Gastrocnemius medialis (tissue), 4 donors: ENCODE results near the gene MAD2L2. TPM values are rescaled to one million over a fixed set of nuclear protein-coding genes. Genes with fewer than 3 reads are reported as not detected.
"Not testable (repeated sequence)": the region's sequence is repeated elsewhere in the genome, so short reads cannot be mapped to it uniquely, and the experiment has no call there.

Experiments
- ATAC-seq, 2 donors: fragments of 150-250 bp; one replicate each; pipeline ENCODE4 v1.9.1; 2016
- DNase-seq, 2 donors: peaks; one replicate each; pipeline ENCODE4 v3.0.0-alpha.2; 2019
- H3K27ac ChIP-seq, 4 donors: fragments of 200-600 bp; sonication (generic); 1 replicate in 1 of 4; 2 replicates in 3 of 4; pipeline ENCODE4 v1.5.1; 2016 to 2018; ENCODE audit warnings: mild to moderate bottlenecking in 2 of 4, moderate library complexity in 1 of 4
- H3K27me3 ChIP-seq, 3 donors: fragments of 200-600 bp; sonication (generic) in 2 of 3; 1 replicate in 1 of 3; 2 replicates in 2 of 3; pipeline versions ENCODE4 v1.5.1 to v1.6.0; 2016 to 2019; ENCODE audit warnings: mild to moderate bottlenecking in 1 of 3, moderate library complexity in 1 of 3
- H3K36me3 ChIP-seq, 2 donors: fragments of 200-600 bp; sonication (generic) in 1 of 2; one replicate each; pipeline ENCODE4 v1.5.1; 2017 to 2018
- H3K4me1 ChIP-seq, 2 donors: fragments of 200-600 bp; sonication (generic) in 1 of 2; one replicate each; pipeline ENCODE4 v1.5.1; 2016 to 2017; ENCODE audit warnings: mild to moderate bottlenecking in 2 of 2
- H3K4me3 ChIP-seq, 4 donors: fragments of 200-600 bp; sonication (generic) in 3 of 4; 1 replicate in 1 of 4; 2 replicates in 3 of 4; pipeline ENCODE4 v1.5.1; 2016 to 2019; ENCODE audit warnings: mild to moderate bottlenecking in 2 of 4
- H3K9me3 ChIP-seq, 3 donors: fragments of 200-600 bp; sonication (generic) in 2 of 3; 1 replicate in 1 of 3; 2 replicates in 2 of 3; pipeline ENCODE4 v1.5.1; 2016 to 2019
- POLR2A ChIP-seq, 2 donors: fragments of 450-650 bp; IDR thresholded peaks; one replicate each; pipeline ENCODE4 v1.6.1; 2017; ENCODE audit warnings: antibody characterized with exemption in 2 of 2, mild to moderate bottlenecking in 2 of 2, moderate library complexity in 2 of 2
- in situ Hi-C, 4 donors: fragments of 200-750 bp; cut with MboI; loops; one replicate each; pipeline versions ENCODE4 v1.15.0 to v1.8.0; 2017; ENCODE audit warnings: low sequenced_read_pairs in 4 of 4
- intact Hi-C: fragments of 100-400 bp; cut with DNase I; formaldehyde crosslinking; loops from one replicate; pipeline ENCODE4 v1.15.1; 2023; ENCODE audit warnings: low total_unique reads
- total RNA-seq, 4 donors: library from RNA; depleted of rRNA; stranded (reverse); fragments of >200 nt; gene quantifications; one replicate each; pipeline versions ENCODE4 v1.1.0 to v1.2.3, GENCODE V29; 2016
- TF ChIP-seq, protein P1 (sequence below), 5 experiments: fragments of 450-650 bp in 3 of 5; fragments of 200-600 bp in 2 of 5; sonication (generic) in 2 of 5; IDR thresholded peaks in 4 of 5; conservative IDR thresholded peaks in 1 of 5; 1 replicate in 4 of 5; 2 replicates in 1 of 5; pipeline ENCODE4 v1.5.1; 2016 to 2019; ENCODE audit warnings: antibody characterized with exemption in 5 of 5, mild to moderate bottlenecking in 3 of 5, moderate library complexity in 3 of 5

MAD2L2 gene
- total RNA-seq, 4 donors from 2014 or later = 41.2 to 57.4 (median 46.9) TPM

DNA sequence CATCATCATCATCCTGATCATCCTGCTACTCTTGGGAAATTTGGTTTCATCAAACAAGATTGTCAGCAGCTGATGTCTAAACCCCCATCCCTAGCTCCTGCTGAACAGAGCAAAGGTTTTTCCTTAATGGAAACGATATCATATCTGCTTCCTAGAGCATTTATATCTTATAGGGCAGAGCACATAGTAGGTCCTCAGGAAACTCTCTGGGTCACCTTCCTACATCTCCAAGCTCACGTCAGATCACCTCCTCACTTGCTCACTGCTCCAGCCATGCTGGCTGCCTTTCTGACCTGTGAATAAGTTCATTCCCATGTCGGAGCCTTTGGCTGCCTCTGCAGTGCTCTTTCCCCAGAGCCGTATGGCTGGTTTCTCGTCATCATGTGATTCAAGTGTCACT is 37.2 kb downstream of the MAD2L2 start:
- Histone ChIP-seq H3K27ac (no peak overlapping the region), H3K36me3 (no peaks in the 10 kb centered on the region), H3K4me1 (peaks cover 7 to 10% of the 10 kb centered on the region in 2 donors), H3K9me3 (no peaks in the 10 kb centered on the region), H3K4me3 (no peak overlapping the region), H3K27me3 (peaks cover 0 to 7% (median 3%) of the 10 kb centered on the region in 3 donors)
- DNase-seq (no peak), ATAC-seq (no peak)
- no peak for TF ChIP-seq POLR2A (IDR thresholded peaks at IDR 0.05)
- TF ChIP-seq, protein P1, sequence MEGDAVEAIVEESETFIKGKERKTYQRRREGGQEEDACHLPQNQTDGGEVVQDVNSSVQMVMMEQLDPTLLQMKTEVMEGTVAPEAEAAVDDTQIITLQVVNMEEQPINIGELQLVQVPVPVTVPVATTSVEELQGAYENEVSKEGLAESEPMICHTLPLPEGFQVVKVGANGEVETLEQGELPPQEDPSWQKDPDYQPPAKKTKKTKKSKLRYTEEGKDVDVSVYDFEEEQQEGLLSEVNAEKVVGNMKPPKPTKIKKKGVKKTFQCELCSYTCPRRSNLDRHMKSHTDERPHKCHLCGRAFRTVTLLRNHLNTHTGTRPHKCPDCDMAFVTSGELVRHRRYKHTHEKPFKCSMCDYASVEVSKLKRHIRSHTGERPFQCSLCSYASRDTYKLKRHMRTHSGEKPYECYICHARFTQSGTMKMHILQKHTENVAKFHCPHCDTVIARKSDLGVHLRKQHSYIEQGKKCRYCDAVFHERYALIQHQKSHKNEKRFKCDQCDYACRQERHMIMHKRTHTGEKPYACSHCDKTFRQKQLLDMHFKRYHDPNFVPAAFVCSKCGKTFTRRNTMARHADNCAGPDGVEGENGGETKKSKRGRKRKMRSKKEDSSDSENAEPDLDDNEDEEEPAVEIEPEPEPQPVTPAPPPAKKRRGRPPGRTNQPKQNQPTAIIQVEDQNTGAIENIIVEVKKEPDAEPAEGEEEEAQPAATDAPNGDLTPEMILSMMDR (IDR thresholded peaks at IDR 0.05 in 4 of 5, conservative IDR thresholded peaks at IDR 0.05 in 1 of 5) = no peak
- intact Hi-C loops = loop anchor here (2.0 to 5.0 kb wide), 3 partner anchors 165 to 403 kb away; partner anchors contain the start of gene DISP3
- in situ Hi-C loops = loop anchor here (5.0 to 25.0 kb wide), 7 partner anchors 306 to 609 kb away; partner anchors contain the start of gene MASP2 (in 1 of the 4)

DNA sequence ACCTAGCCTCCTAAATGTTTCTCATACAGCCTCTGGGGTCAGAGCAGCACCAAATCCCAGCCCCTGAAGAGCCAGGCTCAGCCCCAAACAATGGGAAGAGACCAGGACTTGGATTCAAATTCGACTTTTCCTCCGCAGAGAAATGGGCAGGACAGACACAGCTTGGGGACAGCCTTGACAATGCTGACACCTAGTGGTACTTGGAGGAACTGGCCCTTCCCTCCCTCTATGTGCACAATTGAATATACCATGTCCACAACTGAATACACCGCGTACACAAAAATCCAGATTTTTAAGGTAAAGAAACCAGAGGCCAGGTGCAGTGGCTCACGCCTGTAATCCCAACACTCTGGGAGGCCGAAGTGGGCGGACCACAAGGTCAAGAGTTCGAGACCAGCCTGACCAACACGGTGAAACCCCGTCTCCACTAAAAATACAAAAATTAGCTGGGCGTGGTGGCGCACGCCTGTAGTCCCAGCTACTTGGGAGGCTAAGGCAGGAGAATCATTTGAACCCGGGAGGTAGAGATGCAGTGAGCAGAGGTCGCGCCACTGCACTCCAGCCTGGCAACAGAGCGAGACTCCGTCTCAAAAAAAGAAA is 38.4 kb downstream of the MAD2L2 start:
- TF ChIP-seq, protein P1 (IDR thresholded peaks at IDR 0.05 in 4 of 5, conservative IDR thresholded peaks at IDR 0.05 in 1 of 5) = peak; percentile 90 to 97 (median 94)
- ATAC-seq = peak; percentile 83 to 86
- not testable (repeated sequence) for H3K36me3 ChIP-seq, H3K4me3 ChIP-seq, H3K9me3 ChIP-seq, H3K4me1 ChIP-seq, H3K27ac ChIP-seq, H3K27me3 ChIP-seq
- peak; percentile 23 to 53 for DNase-seq
- intact Hi-C loops = loop anchor here (1.0 to 5.0 kb wide), 4 partner anchors 164 to 605 kb away; partner anchors contain the start of gene DISP3
- in situ Hi-C loops = loop anchor here (5.0 to 25.0 kb wide), 7 partner anchors 305 to 608 kb away; partner anchors contain the start of gene MASP2 (in 1 of the 4)

DNA sequence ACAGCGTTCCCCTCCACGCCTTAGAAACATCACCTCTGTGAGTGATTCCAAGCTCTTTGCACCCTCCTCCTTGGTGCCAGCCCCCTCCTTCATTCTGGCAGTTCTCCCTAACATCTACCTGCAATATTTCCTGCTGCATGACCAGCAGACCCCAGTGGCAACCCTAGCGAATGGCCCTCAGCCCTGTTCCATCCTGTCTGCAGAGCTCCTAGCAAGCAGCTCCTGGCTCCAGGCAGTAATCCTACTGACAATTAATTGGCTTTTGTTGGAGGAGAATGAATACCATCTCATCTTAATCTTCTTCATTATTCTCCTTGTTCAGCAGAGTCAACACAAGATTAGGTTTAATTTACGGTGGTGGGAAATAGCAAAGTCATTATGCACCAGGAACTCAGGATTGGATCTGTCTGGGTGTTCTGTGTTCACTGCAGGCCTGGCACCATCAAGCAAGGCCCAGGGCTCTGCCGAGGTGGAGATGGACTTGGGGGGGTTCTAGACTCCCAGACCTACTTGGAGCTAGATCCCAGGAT is 39.1 kb downstream of the MAD2L2 start:
- H3K9me3 ChIP-seq = no peaks in the 10 kb centered on the region
- no peak for TF ChIP-seq POLR2A (IDR thresholded peaks at IDR 0.05)
- TF ChIP-seq, protein P1 (IDR thresholded peaks at IDR 0.05 in 4 of 5, conservative IDR thresholded peaks at IDR 0.05 in 1 of 5) = no peak
- no peak overlapping the region for H3K4me3 ChIP-seq
- H3K27me3 ChIP-seq = no peaks in the 10 kb centered on the region
- DNase-seq (no peak), ATAC-seq (no peak)
- in situ Hi-C loops = loop anchor here (5.0 to 25.0 kb wide), 7 partner anchors 305 to 607 kb away; partner anchors contain the start of gene MASP2 (in 1 of the 4)
- no peaks in the 10 kb centered on the region for H3K36me3 ChIP-seq
- H3K27ac ChIP-seq = no peak overlapping the region
- intact Hi-C loops = loop anchor here (1.0 to 5.0 kb wide), 4 partner anchors 163 to 605 kb away; partner anchors contain the start of gene DISP3
- no peaks in the 10 kb centered on the region for H3K4me1 ChIP-seq

DNA sequence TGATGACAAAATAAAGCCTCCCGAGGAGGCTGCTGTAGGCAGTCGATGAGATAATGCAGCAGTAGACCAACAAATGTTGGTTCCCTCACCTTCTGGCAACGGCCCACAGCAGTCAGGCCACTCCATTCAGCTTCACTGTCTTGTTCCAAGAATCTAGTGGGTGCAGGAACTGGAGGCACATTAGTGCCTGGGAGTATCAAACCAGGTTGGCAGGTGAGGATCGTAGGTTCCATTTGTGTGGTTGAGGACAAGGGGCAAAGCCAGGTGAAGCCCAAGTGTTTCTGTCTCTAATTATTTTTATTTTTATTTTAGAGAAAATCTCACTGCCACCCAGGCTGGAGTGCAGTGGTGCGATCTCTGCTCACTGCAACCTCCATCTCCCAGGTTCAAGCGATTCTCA is 40.0 kb downstream of the MAD2L2 start:
- TF ChIP-seq POLR2A (IDR thresholded peaks at IDR 0.05) = no peak
- TF ChIP-seq, protein P1 (IDR thresholded peaks at IDR 0.05 in 4 of 5, conservative IDR thresholded peaks at IDR 0.05 in 1 of 5) = no peak
- H3K4me3 ChIP-seq = no peak overlapping the region
- no peak for ATAC-seq
- H3K27me3 ChIP-seq = peaks cover 0 to 4% (median 0%) of the 10 kb centered on the region in 3 donors
- no peaks in the 10 kb centered on the region for H3K9me3 ChIP-seq
- in situ Hi-C loops = loop anchor here (5.0 to 25.0 kb wide), 7 partner anchors 304 to 606 kb away; partner anchors contain the start of gene MASP2 (in 1 of the 4)
- DNase-seq = no peak
- H3K27ac ChIP-seq = no peak overlapping the region
- H3K4me1 ChIP-seq = no peaks in the 10 kb centered on the region
- no peaks in the 10 kb centered on the region for H3K36me3 ChIP-seq
- intact Hi-C loops = loop anchor here (5.0 kb wide), 1 partner anchor 304 kb away; no protein-coding TSS in a partner anchor
